Endothelial cell of umbilical vein (primary cell): Measurements from ENCODE around the gene LBR. TPM values are rescaled to one million over a fixed set of nuclear protein-coding genes. Genes with fewer than 3 reads are reported as not detected.

Experiments
- BruUV-seq: library from RNA; stranded (reverse); fragments of 400-500 nt; replicated peaks from 2 replicates; lab custom pipeline; 2021; lab: Mats Ljungman, UMichigan
- CTCF ChIA-PET: fragments of 300-600, 350-600 bp; sonication (Branson Sonifier 250); formaldehyde crosslinking; loops from one replicate; lab custom pipeline; 2021; ENCODE audit warnings: antibody characterized with exemption, inconsistent platforms; lab: Charles Lee
- POLR2A ChIA-PET: fragments of 300-600, 350-600 bp; sonication (Branson Sonifier 250); formaldehyde crosslinking; loops from one replicate; lab custom pipeline; 2021; ENCODE audit warnings: antibody characterized with exemption, inconsistent platforms; lab: Charles Lee
- DNase-seq: peaks from one replicate; pipeline ENCODE4 v3.0.0-alpha.2; 2011; ENCODE audit warnings: low read depth, low spot score
- FAIRE-seq: peaks from 2 replicates; lab custom pipeline; 2011; peaks lifted over from hg19 to GRCh38; lab: Jason Lieb, UNC
- H2AFZ ChIP-seq: 2 replicates; pipeline ENCODE4 v1.6.0; 2012; ENCODE audit warnings: low read depth, low read length, control low read depth, inconsistent platforms
- H3K27ac ChIP-seq: 2 replicates; pipeline ENCODE4 v1.5.1; 2011; ENCODE audit warnings: low read depth, mild to moderate bottlenecking, control low read depth, low read length, moderate library complexity; ENCODE audit not compliant: insufficient read depth
- H3K27me3 ChIP-seq, 2 experiments: 2 replicates each; pipeline versions ENCODE4 v1.6.0 to v1.6.1; 2011; ENCODE audit warnings: low read length in 2 of 2, mixed read lengths in 1 of 2; ENCODE audit not compliant: control insufficient read depth in 2 of 2, insufficient read depth in 2 of 2
- H3K36me3 ChIP-seq, 2 experiments: 2 replicates in 1 of 2; 3 replicates in 1 of 2; pipeline ENCODE4 v1.5.1; 2011; ENCODE audit warnings: low read length in 2 of 2, mild to moderate bottlenecking in 1 of 2, moderate library complexity in 1 of 2; ENCODE audit not compliant: control insufficient read depth in 2 of 2, insufficient read depth in 2 of 2; ENCODE audit errors: extremely low read depth in 1 of 2
- H3K4me1 ChIP-seq: 3 replicates; pipeline ENCODE4 v1.5.1; 2011; ENCODE audit warnings: mild to moderate bottlenecking, low read length; ENCODE audit not compliant: control insufficient read depth, insufficient read depth; ENCODE audit errors: extremely low read depth
- H3K4me2 ChIP-seq: 2 replicates; pipeline ENCODE4 v1.6.1; 2011; ENCODE audit warnings: low read length, control low read depth, mixed read lengths; ENCODE audit not compliant: insufficient read depth
- H3K4me3 ChIP-seq, 3 experiments: fragments of 200-600 bp in 1 of 3; sonication (generic), shearing (Covaris generic) in 1 of 3; replicated peaks in 1 of 3; 2 replicates each; pipeline ENCODE4 v1.5.1; 2011 to 2016; ENCODE audit warnings: control low read depth in 3 of 3, low read length in 3 of 3, mild to moderate bottlenecking in 2 of 3, inconsistent platforms in 1 of 3, low read depth in 1 of 3, moderate library complexity in 1 of 3; ENCODE audit not compliant: insufficient read depth in 1 of 3
- H3K79me2 ChIP-seq: 2 replicates; pipeline ENCODE4 v1.6.0; 2012; ENCODE audit warnings: low read length, inconsistent platforms; ENCODE audit not compliant: control insufficient read depth, insufficient read depth
- H3K9ac ChIP-seq: replicated peaks from 2 replicates; pipeline ENCODE3; 2011; ENCODE audit warnings: low read length, control low read depth; ENCODE audit not compliant: insufficient read depth; ENCODE audit errors: extremely low read depth
- H3K9me1 ChIP-seq: replicated peaks from 3 replicates; pipeline ENCODE4 v1.6.0; 2011; ENCODE audit warnings: mild to moderate bottlenecking, low read length; ENCODE audit not compliant: control insufficient read depth, insufficient read depth; ENCODE audit errors: extremely low read depth
- H3K9me3 ChIP-seq: replicated peaks from 2 replicates; pipeline ENCODE4 v1.5.1; 2012; ENCODE audit warnings: low read length, inconsistent platforms; ENCODE audit not compliant: control insufficient read depth, insufficient read depth
- H4K20me1 ChIP-seq: replicated peaks from 2 replicates; pipeline ENCODE3; 2011; ENCODE audit warnings: mild to moderate bottlenecking, low read length; ENCODE audit not compliant: control insufficient read depth, insufficient read depth; ENCODE audit errors: extremely low read depth
- CTCF ChIP-seq, 2 donors: IDR thresholded peaks; 1 replicate in 1 of 2; 2 replicates in 1 of 2; pipeline ENCODE4 v1.5.1; 2011; ENCODE audit warnings: low read length in 2 of 2, mild to moderate bottlenecking in 2 of 2, moderate library complexity in 2 of 2, control low read depth in 1 of 2, inconsistent platforms in 1 of 2, low read depth in 1 of 2; ENCODE audit not compliant: insufficient read depth in 1 of 2; ENCODE audit errors: extremely low read depth in 1 of 2
- EZH2 ChIP-seq: IDR thresholded peaks from 2 replicates; pipeline ENCODE4 v1.6.1; 2012; ENCODE audit warnings: borderline replicate concordance, low read depth, mild to moderate bottlenecking, moderate library complexity, low read length, inconsistent platforms; ENCODE audit not compliant: severe bottlenecking
- FOS ChIP-seq: IDR thresholded peaks from 2 replicates; pipeline ENCODE4 v1.6.1; 2011; ENCODE audit warnings: mild to moderate bottlenecking, low read length, moderate library complexity, borderline replicate concordance; ENCODE audit not compliant: insufficient read depth
- GATA2 ChIP-seq: IDR thresholded peaks from 2 replicates; pipeline ENCODE4 v1.7.0; 2011; ENCODE audit warnings: low read depth, mild to moderate bottlenecking, moderate library complexity, mixed read lengths, low read length; ENCODE audit not compliant: insufficient read length, insufficient read depth
- JUN ChIP-seq: IDR thresholded peaks from 2 replicates; pipeline ENCODE4 v1.6.1; 2011; ENCODE audit warnings: borderline replicate concordance, low read depth; ENCODE audit not compliant: insufficient read length, insufficient read depth
- MYC ChIP-seq: IDR thresholded peaks from one replicate; pipeline ENCODE4 v1.6.1; 2011; ENCODE audit warnings: mild to moderate bottlenecking, low read depth, low read length
- POLR2A ChIP-seq: IDR thresholded peaks from 2 replicates; pipeline ENCODE4 v1.6.1; 2012; ENCODE audit warnings: low read depth, mild to moderate bottlenecking, control low read depth, low read length
- POLR2AphosphoS5 ChIP-seq: IDR thresholded peaks from 2 replicates; pipeline ENCODE4 v1.6.1; 2012; ENCODE audit warnings: low read depth, mild to moderate bottlenecking, control low read depth, low read length, moderate library complexity; ENCODE audit not compliant: insufficient read depth
- dilution Hi-C: fragments of 300-500 bp; cut with MboI; formaldehyde crosslinking; loops from one replicate; pipeline ENCODE4 v1.15.0; 2019; ENCODE audit warnings: low sequenced_read_pairs; ENCODE audit not compliant: extremely low pct_ligation_motif_present
- intact Hi-C: fragments of 100-400 bp; cut with micrococcal nuclease; formaldehyde crosslinking; loops from one replicate; pipeline ENCODE4 v1.10.0; 2022
- polyA plus RNA-seq, 4 experiments: library from polyadenylated mRNA; depleted of rRNA in 3 of 4; stranded (reverse) in 3 of 4; unstranded in 1 of 4; fragments of >200 nt; gene quantifications; 2 replicates each; pipeline versions ENCODE4 v1.2.1 to v1.2.3, GENCODE V29; 2011 to 2012; ENCODE audit warnings: missing spikeins in 1 of 4
- total RNA-seq: library from RNA; stranded (reverse); gene quantifications from 2 replicates; pipeline ENCODE4 v1.2.3, GENCODE V29; 2021
- TF ChIP-seq, protein P1 (sequence below): IDR thresholded peaks from 2 replicates; pipeline ENCODE4 v1.6.1; 2011; ENCODE audit not compliant: insufficient read depth, insufficient read length

LBR gene
- total and polyA plus RNA-seq, 2 donors (not counting 3 experiments of a cell fraction or from before 2014, with no cell fraction given): 53.9 to 119 TPM

DNA sequence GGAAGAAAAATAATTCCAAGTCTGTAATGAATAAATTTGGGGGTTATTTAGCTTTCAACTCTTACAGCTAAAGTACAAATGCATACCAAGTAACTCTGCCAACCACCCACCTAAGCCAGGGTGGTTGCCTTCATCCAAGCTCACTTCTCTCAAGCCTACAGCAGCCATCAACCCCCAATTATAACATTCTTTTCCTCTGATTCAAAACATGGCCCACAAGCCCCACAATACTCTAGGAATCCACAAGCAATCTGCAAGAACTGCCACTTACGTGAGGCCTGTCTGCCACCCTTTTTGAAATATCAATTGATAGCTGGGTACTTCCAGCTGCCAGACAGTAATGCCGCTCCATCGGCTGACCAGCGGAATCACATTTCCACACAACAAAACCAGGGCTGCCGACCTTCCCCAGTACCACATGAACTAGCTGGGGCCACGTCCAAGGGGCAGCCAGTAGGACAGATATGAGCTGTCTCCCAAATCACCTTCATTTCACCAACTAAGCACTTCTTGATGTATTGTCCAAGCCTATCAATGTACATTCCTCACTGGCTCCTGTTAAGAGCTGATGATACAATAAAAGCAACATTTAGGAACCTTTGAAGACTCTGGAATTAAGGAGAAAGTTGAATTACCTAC is 3.2 kb downstream of the LBR start:
- no TSS peak for BruUV-seq
- Histone ChIP-seq H3K27me3 (no peaks in the 10 kb centered on the region), H3K36me3 (peaks cover 0 to 5% of the 10 kb centered on the region in 2 experiments), H3K9me1 (no peaks in the 10 kb centered on the region), H3K4me3 (no peak overlapping the region), H3K9ac (no peak overlapping the region), H3K79me2 (peaks cover 65% of the 10 kb centered on the region), H3K9me3 (no peaks in the 10 kb centered on the region), H2AFZ (no peak overlapping the region), H3K27ac (no peak overlapping the region), H3K4me1 (peaks cover 53% of the 10 kb centered on the region), H4K20me1 (peaks cover 4% of the 10 kb centered on the region), H3K4me2 (no peak overlapping the region)
- ChIA-PET POLR2A (interaction anchor here (1.0 kb wide), 1 partner anchor 575 kb away, joined by 4 read pairs; the partner anchor contains the start of gene SDE2), CTCF (interaction anchor here (1.0 to 1.6 kb wide), 3 partner anchors 17 to 50 kb away, joined by 3 to 6 read pairs (median 3); no protein-coding TSS in a partner anchor)
- DNase-seq: no peak
- dilution Hi-C loops (no loop called here), intact Hi-C loops (loop anchor here (5.0 kb wide), 3 partner anchors 107 to 1592 kb away; partner anchors contain the start of gene H3-3A)
- no peak for FAIRE-seq
- TF ChIP-seq, protein P1, sequence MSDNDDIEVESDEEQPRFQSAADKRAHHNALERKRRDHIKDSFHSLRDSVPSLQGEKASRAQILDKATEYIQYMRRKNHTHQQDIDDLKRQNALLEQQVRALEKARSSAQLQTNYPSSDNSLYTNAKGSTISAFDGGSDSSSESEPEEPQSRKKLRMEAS: no peak
- no peak for TF ChIP-seq MYC
- TF ChIP-seq POLR2A: no peak
- no peak for TF ChIP-seq GATA2
- no peak for TF ChIP-seq CTCF (IDR thresholded peaks at IDR 0.05; ENCODE audit: extremely low read depth in 1 of 2, insufficient read depth in 1 of 2, low read depth in 1 of 2, low read length in 2 of 2)
- no peak for TF ChIP-seq POLR2AphosphoS5
- no peak for TF ChIP-seq FOS
- TF ChIP-seq JUN: no peak
- no peak for TF ChIP-seq EZH2
